Spleen (tissue), 7 donors: ENCODE data around the gene IL22RA1.

Source experiments
- CTCF ChIP-seq, 11 experiments: fragments of 200-600 bp in 7 of 11; fragments of 450-650 bp in 4 of 11; sonication (generic) in 4 of 11; IDR thresholded peaks in 8 of 11; conservative IDR thresholded peaks in 3 of 11; 1 replicate in 7 of 11; 2 replicates in 4 of 11; pipeline versions ENCODE4 v1.4.0 to v1.8.0; 2016 to 2021; ENCODE audit warnings: antibody characterized with exemption in 11 of 11, inconsistent platforms in 4 of 11, mild to moderate bottlenecking in 1 of 11
- POLR2AphosphoS5 ChIP-seq, 3 donors: sonication (generic); formaldehyde crosslinking; IDR thresholded peaks; one replicate each; pipeline ENCODE4 v1.5.1; 2017; ENCODE audit warnings: antibody characterized with exemption in 3 of 3
- donor health status: DM: no; HTN: no; CAD: no; lungs with moderate emphysema.
- donor health status: DM: no; HTN: no; CAD: no.
- donor health status: DM: no; HTN: no; CAD: no.

- TF ChIP-seq POLR2AphosphoS5 (IDR thresholded peaks at IDR 0.05) (no peak), CTCF (IDR thresholded peaks at IDR 0.05 in 8 of 11, conservative IDR thresholded peaks at IDR 0.05 in 3 of 11) (no peak)
These were observed 4.3 kb downstream of the IL22RA1 start for GRCh38 chr1:24138476-24139221.
